B cell (primary cell): ENCODE data around the gene TNFAIP1. TPM values are rescaled to one million over a fixed set of nuclear protein-coding genes. Genes with fewer than 3 reads are reported as not detected.

ENCODE experiments used
- ATAC-seq: fragments of 200-7000 bp; cut with Tn5 transposase; one replicate; pipeline ENCODE4 v1.10.0; 2021; ENCODE audit warnings: low read depth, mild to moderate bottlenecking, moderate number of reproducible peaks, moderate library complexity
- CTCF ChIA-PET: fragments of 350-600 bp; sonication (Branson Sonifier 250); formaldehyde crosslinking; loops from one replicate; lab custom pipeline; 2021; ENCODE audit warnings: antibody characterized with exemption, inconsistent platforms; lab: Charles Lee
- POLR2A ChIA-PET: fragments of 350-600 bp; sonication (Branson Sonifier 250); formaldehyde crosslinking; loops from one replicate; lab custom pipeline; 2021; ENCODE audit warnings: antibody characterized with exemption; lab: Charles Lee
- DNase-seq: peaks from one replicate; pipeline ENCODE4 v3.0.0; 2013
- H2AFZ ChIP-seq: 2 replicates; pipeline ENCODE4 v1.6.1; 2012; ENCODE audit warnings: mild to moderate bottlenecking, low read depth, low read length; ENCODE audit not compliant: insufficient read depth, poor library complexity, severe bottlenecking
- H3K27ac ChIP-seq, 2 donors: 1 replicate in 1 of 2; 2 replicates in 1 of 2; pipeline ENCODE4 v1.5.1; 2012 to 2013; ENCODE audit warnings: low read length in 2 of 2, mild to moderate bottlenecking in 2 of 2, moderate library complexity in 1 of 2
- H3K27me3 ChIP-seq, 4 experiments: fragments of 200-600 bp in 1 of 4; sonication (generic) in 1 of 4; replicated peaks in 1 of 4; 1 replicate in 2 of 4; 2 replicates in 2 of 4; pipeline versions ENCODE4 v1.6.1 to v1.7.0; 2013 to 2016; ENCODE audit warnings: low read length in 3 of 4, mild to moderate bottlenecking in 2 of 4, mixed read lengths in 1 of 4, moderate library complexity in 1 of 4; ENCODE audit not compliant: insufficient read depth in 4 of 4, control insufficient read depth in 3 of 4; ENCODE audit errors: control extremely low read depth in 1 of 4
- H3K36me3 ChIP-seq, 2 experiments: replicated peaks in 1 of 2; 1 replicate in 1 of 2; 2 replicates in 1 of 2; pipeline versions ENCODE4 v1.6.1 to v1.7.1; 2013; ENCODE audit warnings: low read length in 1 of 2; ENCODE audit not compliant: insufficient read depth in 2 of 2, control insufficient read depth in 1 of 2; ENCODE audit errors: control extremely low read depth in 1 of 2, extremely low read depth in 1 of 2
- H3K4me1 ChIP-seq, 2 donors: fragments of 200-600 bp in 1 of 2; sonication (generic) in 1 of 2; 1 replicate in 1 of 2; 2 replicates in 1 of 2; pipeline versions ENCODE4 v1.5.1 to v1.6.1; 2013 to 2017; ENCODE audit warnings: low read length in 2 of 2; ENCODE audit not compliant: control insufficient read depth in 2 of 2, insufficient read depth in 2 of 2
- H3K4me2 ChIP-seq: replicated peaks from 2 replicates; pipeline ENCODE3; 2012; ENCODE audit warnings: mild to moderate bottlenecking, low read depth, low read length; ENCODE audit not compliant: poor library complexity, severe bottlenecking
- H3K4me3 ChIP-seq, 5 experiments: fragments of 200-600 bp in 1 of 5; sonication (generic) in 1 of 5; 1 replicate in 3 of 5; 2 replicates in 2 of 5; pipeline versions ENCODE4 v1.5.1 to v1.7.0; 2011 to 2016; ENCODE audit warnings: low read length in 4 of 5, mild to moderate bottlenecking in 4 of 5, low read depth in 2 of 5, control low read depth in 1 of 5, moderate library complexity in 1 of 5; ENCODE audit not compliant: insufficient read depth in 1 of 5; ENCODE audit errors: control extremely low read depth in 1 of 5, extremely low read depth in 1 of 5
- H3K79me2 ChIP-seq: fragments of 200-600 bp; sonication (generic); one replicate; pipeline ENCODE4 v1.6.0; 2016; ENCODE audit warnings: low read length; ENCODE audit not compliant: control insufficient read depth, insufficient read depth
- H3K9ac ChIP-seq: fragments of 200-600 bp; sonication (generic); 2 replicates; pipeline ENCODE4 v1.6.1; 2017; ENCODE audit warnings: mild to moderate bottlenecking, low read length, moderate library complexity
- H3K9me3 ChIP-seq, 3 donors: one replicate each; pipeline versions ENCODE4 v1.6.1 to v1.7.1; 2013; ENCODE audit warnings: low read length in 2 of 3; ENCODE audit not compliant: control insufficient read depth in 2 of 3, insufficient read depth in 1 of 3; ENCODE audit errors: control extremely low read depth in 1 of 3
- H4K20me1 ChIP-seq: 2 replicates; pipeline ENCODE4 v1.6.0; 2012; ENCODE audit warnings: mild to moderate bottlenecking, low read length; ENCODE audit not compliant: insufficient read depth, control insufficient read depth, poor library complexity, severe bottlenecking
- H3K27ac Mint-ChIP-seq: one replicate; pipeline ENCODE4 v1.8.0; 2021; ENCODE audit warnings: mixed read lengths
- H3K27me3 Mint-ChIP-seq: one replicate; pipeline ENCODE4 v1.8.0; 2021; ENCODE audit warnings: mixed read lengths
- H3K4me1 Mint-ChIP-seq: one replicate; pipeline ENCODE4 v1.8.0; 2021; ENCODE audit warnings: mixed read lengths
- H3K4me3 Mint-ChIP-seq: one replicate; pipeline ENCODE4 v1.8.0; 2021; ENCODE audit warnings: mixed read lengths
- H3K9me3 Mint-ChIP-seq: one replicate; pipeline ENCODE4 v1.8.0; 2022; ENCODE audit warnings: mixed read lengths; ENCODE audit not compliant: insufficient read depth
- EZH2 ChIP-seq: IDR thresholded peaks from 2 replicates; pipeline ENCODE4 v1.6.1; 2012; ENCODE audit warnings: borderline replicate concordance, low read depth, mild to moderate bottlenecking, moderate library complexity, low read length; ENCODE audit not compliant: insufficient read depth, poor library complexity, severe bottlenecking
- WGBS: methylation state at CpG from one replicate; pipeline ENCODE4 v1.1.5; 2013; ENCODE audit warnings: missing lambda C conversion rate; ENCODE audit not compliant: insufficient coverage; 5-methylcytosine and 5-hydroxymethylcytosine counted together
- intact Hi-C: fragments of 100-400 bp; cut with micrococcal nuclease; formaldehyde crosslinking; loops from one replicate; pipeline ENCODE4 v1.10.0; 2022
- polyA plus RNA-seq: library from polyadenylated mRNA; depleted of rRNA; stranded (reverse); fragments of >200 nt; gene quantifications from 2 replicates; pipeline ENCODE4 v1.2.3, GENCODE V29; 2012
- total RNA-seq, 2 donors: library from RNA; stranded (reverse); fragments of 120-200 nt in 1 of 2; gene quantifications; 1 replicate in 1 of 2; 2 replicates in 1 of 2; pipeline versions ENCODE4 v1.2.3 to v1.2.4, GENCODE V29; 2013 to 2022
- TF ChIP-seq, protein P1 (sequence below): fragments of 200-600 bp; IDR thresholded peaks from one replicate; pipeline ENCODE4 v1.8.0; 2022; ENCODE audit warnings: antibody characterized with exemption, mild to moderate bottlenecking

TNFAIP1 gene
- total and polyA plus RNA-seq, 2 donors (not counting 1 experiment from before 2014, with no cell fraction given): 10.7 to 20.4 TPM

DNA sequence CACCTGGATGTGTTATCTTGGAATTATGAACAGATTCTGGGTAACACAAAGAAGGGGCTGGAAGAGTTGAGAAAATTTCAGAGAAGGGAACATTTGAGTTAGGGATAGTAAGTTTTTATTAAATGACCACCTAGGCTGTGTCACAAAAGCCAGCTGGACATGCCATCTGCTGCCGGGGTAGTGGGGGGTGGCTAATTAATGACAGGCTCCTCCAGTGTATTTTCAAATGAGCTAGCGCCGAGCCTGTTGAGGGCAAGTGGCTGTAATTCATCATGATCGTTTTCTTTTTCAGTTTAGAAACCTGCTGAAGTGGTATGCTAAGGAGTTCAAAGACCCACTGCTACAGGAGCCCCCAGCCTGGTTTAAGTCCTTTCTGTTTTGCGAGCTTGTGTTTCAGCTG is 10.3 kb upstream of the TNFAIP1 start:
- peaks cover 5% of the 10 kb centered on the region for H3K4me1 Mint-ChIP-seq
- ATAC-seq (no peak), DNase-seq (no peak)
- no peaks in the 10 kb centered on the region for H3K9me3 Mint-ChIP-seq
- TF ChIP-seq, protein P1, sequence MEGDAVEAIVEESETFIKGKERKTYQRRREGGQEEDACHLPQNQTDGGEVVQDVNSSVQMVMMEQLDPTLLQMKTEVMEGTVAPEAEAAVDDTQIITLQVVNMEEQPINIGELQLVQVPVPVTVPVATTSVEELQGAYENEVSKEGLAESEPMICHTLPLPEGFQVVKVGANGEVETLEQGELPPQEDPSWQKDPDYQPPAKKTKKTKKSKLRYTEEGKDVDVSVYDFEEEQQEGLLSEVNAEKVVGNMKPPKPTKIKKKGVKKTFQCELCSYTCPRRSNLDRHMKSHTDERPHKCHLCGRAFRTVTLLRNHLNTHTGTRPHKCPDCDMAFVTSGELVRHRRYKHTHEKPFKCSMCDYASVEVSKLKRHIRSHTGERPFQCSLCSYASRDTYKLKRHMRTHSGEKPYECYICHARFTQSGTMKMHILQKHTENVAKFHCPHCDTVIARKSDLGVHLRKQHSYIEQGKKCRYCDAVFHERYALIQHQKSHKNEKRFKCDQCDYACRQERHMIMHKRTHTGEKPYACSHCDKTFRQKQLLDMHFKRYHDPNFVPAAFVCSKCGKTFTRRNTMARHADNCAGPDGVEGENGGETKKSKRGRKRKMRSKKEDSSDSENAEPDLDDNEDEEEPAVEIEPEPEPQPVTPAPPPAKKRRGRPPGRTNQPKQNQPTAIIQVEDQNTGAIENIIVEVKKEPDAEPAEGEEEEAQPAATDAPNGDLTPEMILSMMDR: no peak
- intact Hi-C loops: no loop called here
- no peak overlapping the region for H3K4me3 Mint-ChIP-seq
- no peaks in the 10 kb centered on the region for H3K79me2 ChIP-seq
- no peaks in the 10 kb centered on the region for H3K27me3 Mint-ChIP-seq
- no peaks in the 10 kb centered on the region for H3K27me3 ChIP-seq
- no peaks in the 10 kb centered on the region for H3K4me1 ChIP-seq
- no peaks in the 10 kb centered on the region for H4K20me1 ChIP-seq
- no peak overlapping the region for H3K27ac ChIP-seq
- POLR2A ChIA-PET: no interaction called here
- 96% methylated on average over 4 of the region's 5 CpGs for WGBS
- H3K36me3 ChIP-seq: peaks cover 0 to 27% of the 10 kb centered on the region in 2 experiments
- no peak overlapping the region for H2AFZ ChIP-seq
- H3K9me3 ChIP-seq: no peaks in the 10 kb centered on the region
- H3K4me3 ChIP-seq: no peak overlapping the region
- no peak overlapping the region for H3K9ac ChIP-seq
- H3K27ac Mint-ChIP-seq: no peak overlapping the region
- CTCF ChIA-PET: no interaction called here
- H3K4me2 ChIP-seq: no peak overlapping the region

DNA sequence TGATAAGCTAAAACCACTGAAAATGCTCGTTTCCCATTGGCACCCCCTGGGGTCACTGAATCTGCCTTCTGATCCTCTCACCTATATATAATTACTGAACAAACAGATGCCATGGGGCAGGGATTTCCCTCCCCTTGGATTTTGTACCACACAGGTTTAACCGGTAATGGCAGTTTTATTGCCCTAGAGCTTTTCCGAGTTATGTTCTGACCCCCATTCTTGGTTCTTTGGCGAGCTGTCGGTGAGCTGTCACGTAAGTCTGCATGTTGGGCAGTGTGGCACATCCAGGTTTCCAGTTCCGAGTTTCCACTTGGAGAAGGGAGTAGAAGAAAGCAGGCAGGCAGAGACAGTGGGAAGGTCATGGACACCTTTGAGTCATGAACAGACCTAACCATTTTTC is 9.4 kb upstream of the TNFAIP1 start:
- no peak overlapping the region for H3K27ac Mint-ChIP-seq
- WGBS: 98% methylated on average over 7 of the region's 7 CpGs
- ATAC-seq: no peak
- Histone ChIP-seq H3K27me3 (no peaks in the 10 kb centered on the region), H3K4me1 (no peaks in the 10 kb centered on the region), H2AFZ (no peak overlapping the region), H3K36me3 (peaks cover 0 to 36% of the 10 kb centered on the region in 2 experiments), H3K9ac (no peak overlapping the region), H3K79me2 (no peaks in the 10 kb centered on the region), H3K4me2 (no peak overlapping the region), H3K27ac (no peak overlapping the region), H3K4me3 (no peak overlapping the region), H3K9me3 (no peaks in the 10 kb centered on the region), H4K20me1 (no peaks in the 10 kb centered on the region)
- peaks cover 5% of the 10 kb centered on the region for H3K4me1 Mint-ChIP-seq
- intact Hi-C loops: no loop called here
- TF ChIP-seq EZH2: no peak
- CTCF ChIA-PET: no interaction called here
- no peak for DNase-seq
- POLR2A ChIA-PET: no interaction called here
- no peaks in the 10 kb centered on the region for H3K9me3 Mint-ChIP-seq
- no peaks in the 10 kb centered on the region for H3K27me3 Mint-ChIP-seq
- no peak overlapping the region for H3K4me3 Mint-ChIP-seq
